Ascending aorta (tissue), 2 donors: ENCODE measurements around the gene IFT74. TPM values are rescaled to one million over a fixed set of nuclear protein-coding genes. Genes with fewer than 3 reads are reported as not detected.
"Not testable (repeated sequence)": the region's sequence is repeated elsewhere in the genome, so short reads cannot be mapped to it uniquely, and the experiment has no call there.

Experiments
- DNase-seq, 2 donors: peaks; one replicate each; pipeline ENCODE4 v3.0.0-alpha.2; 2019; ENCODE audit warnings: low spot score in 2 of 2
- H3K27ac ChIP-seq, 2 donors: fragments of 200-600 bp; sonication (generic); one replicate each; pipeline ENCODE4 v1.5.1; 2016 to 2017; ENCODE audit warnings: mild to moderate bottlenecking in 1 of 2
- H3K27me3 ChIP-seq: fragments of 200-600 bp; sonication (generic); one replicate; pipeline ENCODE4 v1.5.1; 2017
- H3K36me3 ChIP-seq, 2 donors: fragments of 200-600 bp; sonication (generic); one replicate each; pipeline ENCODE4 v1.5.1; 2016
- H3K4me1 ChIP-seq, 2 donors: fragments of 200-600 bp; sonication (generic); one replicate each; pipeline ENCODE4 v1.5.1; 2016 to 2017; ENCODE audit warnings: mild to moderate bottlenecking in 1 of 2
- H3K4me3 ChIP-seq, 2 donors: fragments of 200-600 bp; sonication (generic); one replicate each; pipeline ENCODE4 v1.5.1; 2016 to 2017; ENCODE audit warnings: mild to moderate bottlenecking in 1 of 2
- H3K9me3 ChIP-seq, 2 donors: fragments of 200-600 bp; sonication (generic); one replicate each; pipeline ENCODE4 v1.5.1; 2016
- intact Hi-C: fragments of 100-400 bp; cut with DNase I; formaldehyde crosslinking; loops from one replicate; pipeline ENCODE4 v1.15.1; 2023
- total RNA-seq: library from RNA; depleted of rRNA; stranded (reverse); fragments of >200 nt; gene quantifications from one replicate; pipeline ENCODE4 v1.1.0, GENCODE V29; 2016
- TF ChIP-seq, protein P1 (sequence below), 3 experiments: fragments of 200-600 bp in 2 of 3; fragments of 450-650 bp in 1 of 3; sonication (generic) in 2 of 3; IDR thresholded peaks; one replicate each; pipeline ENCODE4 v1.5.1; 2016 to 2019; ENCODE audit warnings: antibody characterized with exemption in 3 of 3, mild to moderate bottlenecking in 1 of 3, moderate library complexity in 1 of 3

IFT74 gene
- total RNA-seq, 1 donor from 2014 or later, result 5.2 TPM

DNA sequence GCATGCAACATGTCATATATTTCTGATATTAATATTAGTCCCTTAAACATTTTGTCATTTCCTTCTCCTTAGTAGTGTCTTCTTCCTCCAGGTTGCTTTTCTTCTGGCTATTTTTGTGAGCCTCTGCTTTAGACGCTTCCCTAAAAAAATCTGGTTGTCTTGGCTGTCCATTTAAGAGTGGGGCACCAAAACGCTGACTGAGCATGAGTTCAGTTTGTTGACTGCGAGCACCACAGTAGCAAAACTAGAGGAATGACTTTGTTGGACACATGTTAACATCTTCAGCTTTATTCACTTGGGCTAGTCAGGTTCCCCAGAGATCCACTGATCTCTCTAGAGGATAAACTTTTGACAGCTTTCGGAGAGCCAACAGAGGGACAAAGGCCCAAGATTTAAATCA lies 133.5 kb downstream of the IFT74 start:
- Histone ChIP-seq H3K36me3 (no peaks in the 10 kb centered on the region), H3K9me3 (no peaks in the 10 kb centered on the region), H3K27me3 (no peaks in the 10 kb centered on the region), H3K4me3 (no peak overlapping the region), H3K4me1 (peaks cover 0 to 4% of the 10 kb centered on the region in 2 donors), H3K27ac (no peak overlapping the region)
- TF ChIP-seq, protein P1, sequence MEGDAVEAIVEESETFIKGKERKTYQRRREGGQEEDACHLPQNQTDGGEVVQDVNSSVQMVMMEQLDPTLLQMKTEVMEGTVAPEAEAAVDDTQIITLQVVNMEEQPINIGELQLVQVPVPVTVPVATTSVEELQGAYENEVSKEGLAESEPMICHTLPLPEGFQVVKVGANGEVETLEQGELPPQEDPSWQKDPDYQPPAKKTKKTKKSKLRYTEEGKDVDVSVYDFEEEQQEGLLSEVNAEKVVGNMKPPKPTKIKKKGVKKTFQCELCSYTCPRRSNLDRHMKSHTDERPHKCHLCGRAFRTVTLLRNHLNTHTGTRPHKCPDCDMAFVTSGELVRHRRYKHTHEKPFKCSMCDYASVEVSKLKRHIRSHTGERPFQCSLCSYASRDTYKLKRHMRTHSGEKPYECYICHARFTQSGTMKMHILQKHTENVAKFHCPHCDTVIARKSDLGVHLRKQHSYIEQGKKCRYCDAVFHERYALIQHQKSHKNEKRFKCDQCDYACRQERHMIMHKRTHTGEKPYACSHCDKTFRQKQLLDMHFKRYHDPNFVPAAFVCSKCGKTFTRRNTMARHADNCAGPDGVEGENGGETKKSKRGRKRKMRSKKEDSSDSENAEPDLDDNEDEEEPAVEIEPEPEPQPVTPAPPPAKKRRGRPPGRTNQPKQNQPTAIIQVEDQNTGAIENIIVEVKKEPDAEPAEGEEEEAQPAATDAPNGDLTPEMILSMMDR (IDR thresholded peaks at IDR 0.05), result no peak
- intact Hi-C loops, result loop anchor here (10.0 kb wide), 1 partner anchor 105 kb away; no protein-coding TSS in a partner anchor
- DNase-seq, result no peak

GRCh38 chr9:27090231-27090630 lies 134.0 kb downstream of the IFT74 start:
- TF ChIP-seq, protein P1 (IDR thresholded peaks at IDR 0.05), result no peak
- DNase-seq, result no peak
- peaks cover 0 to 4% of the 10 kb centered on the region in 2 donors for H3K4me1 ChIP-seq
- H3K9me3 ChIP-seq, result no peaks in the 10 kb centered on the region
- H3K4me3 ChIP-seq, result no peak overlapping the region
- H3K36me3 ChIP-seq, result no peaks in the 10 kb centered on the region
- H3K27me3 ChIP-seq, result no peaks in the 10 kb centered on the region
- intact Hi-C loops, result no loop called here
- H3K27ac ChIP-seq, result no peak overlapping the region

DNA sequence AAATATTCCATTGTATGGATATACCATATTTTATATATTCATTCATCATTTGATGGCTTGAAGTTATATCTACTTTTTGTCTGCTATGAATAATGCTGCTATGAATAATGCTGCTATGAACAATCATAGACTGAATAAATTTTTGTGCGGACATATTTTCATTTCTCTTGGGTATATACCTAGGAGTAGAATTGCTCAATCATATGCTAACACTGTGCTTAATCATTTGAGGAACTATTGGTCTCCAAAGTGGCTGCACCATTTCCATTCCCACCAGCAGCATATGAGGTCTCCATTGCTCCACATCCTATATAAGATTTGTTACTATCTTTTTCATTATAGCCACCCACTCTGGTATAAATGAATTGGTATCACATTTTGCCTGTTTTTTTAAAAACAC lies 134.5 kb downstream of the IFT74 start:
- H3K4me1 ChIP-seq, result peaks cover 0 to 4% of the 10 kb centered on the region in 2 donors
- no peak overlapping the region for H3K4me3 ChIP-seq
- TF ChIP-seq, protein P1 (IDR thresholded peaks at IDR 0.05), result no peak
- H3K27me3 ChIP-seq, result no peaks in the 10 kb centered on the region
- H3K27ac ChIP-seq, result no peak overlapping the region
- intact Hi-C loops, result no loop called here
- no peaks in the 10 kb centered on the region for H3K36me3 ChIP-seq
- H3K9me3 ChIP-seq, result no peaks in the 10 kb centered on the region
- DNase-seq, result no peak

- not testable (repeated sequence) for H3K27ac ChIP-seq
Measured at GRCh38 chr9:27092496-27092895, 136.3 kb downstream of the IFT74 start.

DNA sequence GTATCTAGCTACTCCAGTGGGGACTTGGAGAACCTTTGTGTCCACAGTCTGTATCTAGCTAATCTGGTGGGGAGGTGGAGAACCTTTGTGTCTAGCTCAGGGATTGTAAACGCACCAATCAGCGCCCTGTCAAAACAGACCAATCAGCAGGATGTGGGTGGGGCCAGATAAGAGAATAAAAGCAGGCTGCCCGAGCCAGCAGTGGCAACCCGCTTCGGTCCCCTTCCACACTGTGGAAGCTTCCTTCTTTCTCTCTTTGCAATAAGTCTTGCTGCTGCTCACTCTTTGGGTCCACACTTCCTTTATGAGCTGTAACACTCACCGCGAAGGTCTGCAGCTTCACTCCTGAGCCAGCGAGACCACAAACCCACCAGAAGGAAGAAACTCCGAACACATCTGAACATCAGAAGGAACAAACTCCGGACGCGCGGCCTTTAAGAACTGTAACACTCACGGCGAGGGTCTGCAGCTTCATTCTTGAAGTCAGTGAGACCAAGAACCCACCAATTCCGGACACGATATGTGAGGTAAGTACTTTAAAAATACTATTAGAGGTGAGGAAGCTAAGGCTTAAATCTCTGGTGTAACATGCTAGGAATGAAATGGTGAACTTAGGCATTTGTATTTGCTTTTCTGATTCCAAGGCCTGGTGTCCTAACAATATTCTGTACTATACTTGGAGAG lies 137.3 kb downstream of the IFT74 start:
- H3K4me1 ChIP-seq, H3K4me3 ChIP-seq, H3K27ac ChIP-seq, H3K36me3 ChIP-seq, H3K27me3 ChIP-seq, H3K9me3 ChIP-seq, DNase-seq, intact Hi-C loops: not testable (repeated sequence)

More at GRCh38 chr9:27092496-27092895, 136.3 kb downstream of the IFT74 start:
- DNase-seq, H3K9me3 ChIP-seq, H3K36me3 ChIP-seq, intact Hi-C loops, H3K4me1 ChIP-seq, H3K27me3 ChIP-seq, H3K4me3 ChIP-seq: not testable (repeated sequence)

GRCh38 chr9:27094640-27095298 lies 138.6 kb downstream of the IFT74 start:
- TF ChIP-seq, protein P1 (IDR thresholded peaks at IDR 0.05), result no peak
- Histone ChIP-seq H3K4me3 (no peak overlapping the region), H3K27me3 (no peaks in the 10 kb centered on the region), H3K9me3 (no peaks in the 10 kb centered on the region), H3K27ac (no peak overlapping the region), H3K36me3 (no peaks in the 10 kb centered on the region), H3K4me1 (no peaks in the 10 kb centered on the region)
- no peak for DNase-seq
- intact Hi-C loops, result no loop called here
